A673 (cell line): ENCODE results near the gene PITX3.

ENCODE experiments used
- EZH2 ChIP-seq: fragments of 200-600 bp; sonication (generic); IDR thresholded peaks from 2 replicates; pipeline ENCODE4 v1.6.1; 2017; ENCODE audit warnings: borderline replicate concordance, low read depth, mild to moderate bottlenecking, mixed read lengths, antibody characterized with exemption, low read length; ENCODE audit not compliant: poor library complexity, severe bottlenecking
- TF ChIP-seq, protein P1 (sequence below): fragments of 300-800, 200-600 bp; sonication (generic); conservative IDR thresholded peaks from 2 replicates; pipeline ENCODE4 v1.5.1; 2017; ENCODE audit warnings: low read depth, mild to moderate bottlenecking, antibody characterized with exemption, low read length, moderate library complexity, mixed read lengths

- TF ChIP-seq, protein P1, sequence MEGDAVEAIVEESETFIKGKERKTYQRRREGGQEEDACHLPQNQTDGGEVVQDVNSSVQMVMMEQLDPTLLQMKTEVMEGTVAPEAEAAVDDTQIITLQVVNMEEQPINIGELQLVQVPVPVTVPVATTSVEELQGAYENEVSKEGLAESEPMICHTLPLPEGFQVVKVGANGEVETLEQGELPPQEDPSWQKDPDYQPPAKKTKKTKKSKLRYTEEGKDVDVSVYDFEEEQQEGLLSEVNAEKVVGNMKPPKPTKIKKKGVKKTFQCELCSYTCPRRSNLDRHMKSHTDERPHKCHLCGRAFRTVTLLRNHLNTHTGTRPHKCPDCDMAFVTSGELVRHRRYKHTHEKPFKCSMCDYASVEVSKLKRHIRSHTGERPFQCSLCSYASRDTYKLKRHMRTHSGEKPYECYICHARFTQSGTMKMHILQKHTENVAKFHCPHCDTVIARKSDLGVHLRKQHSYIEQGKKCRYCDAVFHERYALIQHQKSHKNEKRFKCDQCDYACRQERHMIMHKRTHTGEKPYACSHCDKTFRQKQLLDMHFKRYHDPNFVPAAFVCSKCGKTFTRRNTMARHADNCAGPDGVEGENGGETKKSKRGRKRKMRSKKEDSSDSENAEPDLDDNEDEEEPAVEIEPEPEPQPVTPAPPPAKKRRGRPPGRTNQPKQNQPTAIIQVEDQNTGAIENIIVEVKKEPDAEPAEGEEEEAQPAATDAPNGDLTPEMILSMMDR: no peak
- TF ChIP-seq EZH2: no peak
Observed at GRCh38 chr10:102287538-102287937, 46.2 kb upstream of the PITX3 start.
